GM20431 (cell line): ENCODE results near the gene PLAA.
"Not testable (repeated sequence)": the region's sequence is repeated elsewhere in the genome, so short reads cannot be mapped to it uniquely, and the experiment has no call there.

Source experiments
- in situ Hi-C: fragments of 300-500 bp; cut with MseI, MboI; formaldehyde crosslinking; loops from one replicate; pipeline ENCODE4 v1.15.0; 2020; ENCODE audit warnings: low sequenced_read_pairs; ENCODE audit not compliant: unreplicated experiment

The PLAA gene

GRCh38 chr9:26937816-26938371, 9.1 kb downstream of the PLAA start:
- in situ Hi-C loops: no loop called here

- in situ Hi-C loops: no loop called here
Measured at GRCh38 chr9:26935847-26936246, 11.2 kb downstream of the PLAA start.

GRCh38 chr9:26928902-26929495, 18.0 kb downstream of the PLAA start:
- in situ Hi-C loops: no loop called here

- in situ Hi-C loops: no loop called here
Measured at GRCh38 chr9:26925609-26926008, 21.4 kb downstream of the PLAA start.

GRCh38 chr9:26919698-26920097, 27.3 kb downstream of the PLAA start:
- in situ Hi-C loops: no loop called here

- in situ Hi-C loops: no loop called here
Measured at GRCh38 chr9:26913138-26913668, 33.8 kb downstream of the PLAA start.

GRCh38 chr9:26904671-26905070, 42.4 kb downstream of the PLAA start:
- in situ Hi-C loops: no loop called here

- in situ Hi-C loops: no loop called here
Measured at GRCh38 chr9:26904070-26904469, 43.0 kb downstream of the PLAA start.

- in situ Hi-C loops: no loop called here
Measured at GRCh38 chr9:26893030-26893676, 53.9 kb downstream of the PLAA start.

- in situ Hi-C loops: no loop called here
Measured at GRCh38 chr9:26892251-26893029, 54.6 kb downstream of the PLAA start, which contains the start of gene CAAP1. TSS of gene CAAP1 (minus strand) at chr9:26892802. CDS start at chr9:26892715, 87 bp downstream.

GRCh38 chr9:26891726-26892125, 55.3 kb downstream of the PLAA start:
- in situ Hi-C loops: no loop called here

- in situ Hi-C loops: no loop called here
Measured at GRCh38 chr9:26888271-26888670, 58.8 kb downstream of the PLAA start.

GRCh38 chr9:26882154-26882553, 64.9 kb downstream of the PLAA start:
- in situ Hi-C loops: no loop called here

GRCh38 chr9:26880262-26880661, 66.8 kb downstream of the PLAA start:
- in situ Hi-C loops: no loop called here

GRCh38 chr9:26875155-26875554, 71.9 kb downstream of the PLAA start:
- in situ Hi-C loops: not testable (repeated sequence)

- in situ Hi-C loops: loop anchor here (25.0 kb wide), 1 partner anchor 133 kb away; no protein-coding TSS in a partner anchor
Measured at GRCh38 chr9:26870292-26870691, 76.8 kb downstream of the PLAA start.

- in situ Hi-C loops: loop anchor here (25.0 kb wide), 1 partner anchor 126 kb away; no protein-coding TSS in a partner anchor
Measured at GRCh38 chr9:26863074-26863473, 84.0 kb downstream of the PLAA start.

- in situ Hi-C loops: loop anchor here (25.0 kb wide), 1 partner anchor 119 kb away; no protein-coding TSS in a partner anchor
Measured at GRCh38 chr9:26856413-26857032, 90.5 kb downstream of the PLAA start.
